A673 (cell line): ENCODE measurements around the gene PPP1R14D. TPM values are rescaled to one million over a fixed set of nuclear protein-coding genes. Genes with fewer than 3 reads are reported as not detected.

ENCODE experiments used
- BruUV-seq: library from RNA; stranded (reverse); fragments of 400-500 nt; replicated peaks from 2 replicates; lab custom pipeline; 2021; lab: Mats Ljungman, UMichigan
- CTCF ChIA-PET: fragments of 300-600 bp; sonication (Branson Sonifier 250); formaldehyde crosslinking; loops from one replicate; lab custom pipeline; 2022; ENCODE audit warnings: antibody characterized with exemption; lab: Charles Lee
- POLR2A ChIA-PET: fragments of 300-600 bp; sonication (Branson Sonifier 250); formaldehyde crosslinking; loops from one replicate; lab custom pipeline; 2022; ENCODE audit warnings: antibody characterized with exemption; ENCODE audit not compliant: low non-redundant PET; lab: Charles Lee
- DNase-seq: peaks from one replicate; pipeline ENCODE4 v3.0.0-alpha.2; 2015; ENCODE audit warnings: low spot score
- H3K27ac ChIP-seq: fragments of 200-600 bp; sonication (generic); 2 replicates; pipeline ENCODE4 v1.5.1; 2016; ENCODE audit warnings: mixed run types, low read depth, mild to moderate bottlenecking, mixed read lengths, antibody characterized with exemption, low read length; ENCODE audit not compliant: poor library complexity, severe bottlenecking
- H3K27me3 ChIP-seq: fragments of 200-600 bp; sonication (generic); replicated peaks from 2 replicates; pipeline ENCODE4 v1.6.1; 2017; ENCODE audit warnings: mixed run types, low read depth, mild to moderate bottlenecking, mixed read lengths, antibody characterized with exemption, low read length; ENCODE audit not compliant: insufficient read depth, poor library complexity
- H3K36me3 ChIP-seq: fragments of 200-600 bp; sonication (generic); 2 replicates; pipeline ENCODE4 v1.6.1; 2016; ENCODE audit warnings: mixed run types, mild to moderate bottlenecking, mixed read lengths, antibody characterized with exemption, low read length; ENCODE audit not compliant: insufficient read depth, poor library complexity, severe bottlenecking
- H3K4me1 ChIP-seq: fragments of 200-600 bp; sonication (generic); 2 replicates; pipeline ENCODE4 v1.6.1; 2017; ENCODE audit warnings: mixed run types, mild to moderate bottlenecking, mixed read lengths, antibody characterized with exemption, low read length; ENCODE audit not compliant: insufficient read depth, poor library complexity, severe bottlenecking
- H3K4me3 ChIP-seq: fragments of 200-600 bp; sonication (generic); 2 replicates; pipeline ENCODE4 v1.5.1; 2016; ENCODE audit warnings: low read depth, mixed run types, mild to moderate bottlenecking, mixed read lengths, low read length; ENCODE audit not compliant: poor library complexity, severe bottlenecking
- H3K9me3 ChIP-seq: fragments of 200-600 bp; sonication (generic); 2 replicates; pipeline ENCODE4 v1.6.1; 2016; ENCODE audit warnings: mixed run types, low read depth, mild to moderate bottlenecking, mixed read lengths, antibody characterized with exemption, low read length; ENCODE audit not compliant: poor library complexity, severe bottlenecking
- CTCF ChIP-seq: fragments of 300-800, 200-600 bp; sonication (generic); conservative IDR thresholded peaks from 2 replicates; pipeline ENCODE4 v1.5.1; 2017; ENCODE audit warnings: low read depth, mild to moderate bottlenecking, antibody characterized with exemption, low read length, moderate library complexity, mixed read lengths
- EZH2 ChIP-seq: fragments of 200-600 bp; sonication (generic); IDR thresholded peaks from 2 replicates; pipeline ENCODE4 v1.6.1; 2017; ENCODE audit warnings: borderline replicate concordance, low read depth, mild to moderate bottlenecking, mixed read lengths, antibody characterized with exemption, low read length; ENCODE audit not compliant: poor library complexity, severe bottlenecking
- intact Hi-C: fragments of 100-400 bp; cut with micrococcal nuclease; formaldehyde crosslinking; loops from one replicate; pipeline ENCODE4 v1.10.0; 2022; ENCODE audit not compliant: unreplicated experiment
- total RNA-seq: library from RNA; stranded (reverse); gene quantifications from 2 replicates; pipeline ENCODE4 v1.2.3, GENCODE V29; 2021

PPP1R14D gene
- total RNA-seq, 1 experiment from 2014 or later = not detected

- Histone ChIP-seq H3K27me3 (no peaks in the 10 kb centered on the region), H3K36me3 (no peaks in the 10 kb centered on the region), H3K9me3 (no peaks in the 10 kb centered on the region), H3K27ac (no peak overlapping the region), H3K4me3 (no peak overlapping the region), H3K4me1 (peaks cover 13% of the 10 kb centered on the region)
- no peak for TF ChIP-seq CTCF
- POLR2A ChIA-PET = no interaction called here
- CTCF ChIA-PET = no interaction called here
- intact Hi-C loops = no loop called here
- no peak for DNase-seq
- no TSS peak for BruUV-seq
These were observed 36.1 kb downstream of the PPP1R14D start for GRCh38 chr15:40792394-40792793.

- TF ChIP-seq CTCF (no peak), EZH2 (no peak)
- intact Hi-C loops = no loop called here
- POLR2A ChIA-PET = no interaction called here
- Histone ChIP-seq H3K27me3 (no peaks in the 10 kb centered on the region), H3K4me1 (peaks cover 19% of the 10 kb centered on the region), H3K9me3 (no peaks in the 10 kb centered on the region), H3K36me3 (no peaks in the 10 kb centered on the region), H3K27ac (no peak overlapping the region), H3K4me3 (no peak overlapping the region)
- CTCF ChIA-PET = no interaction called here
- BruUV-seq = no TSS peak
- no peak for DNase-seq
These were observed 37.8 kb downstream of the PPP1R14D start for GRCh38 chr15:40790718-40791117.

GRCh38 chr15:40789999-40790398 is 38.5 kb downstream of the PPP1R14D start:
- no peak for DNase-seq
- Histone ChIP-seq H3K4me1 (peaks cover 19% of the 10 kb centered on the region), H3K36me3 (no peaks in the 10 kb centered on the region), H3K27me3 (no peaks in the 10 kb centered on the region), H3K9me3 (no peaks in the 10 kb centered on the region), H3K27ac (peak overlapping the region; percentile 15), H3K4me3 (no peak overlapping the region)
- POLR2A ChIA-PET = no interaction called here
- no TSS peak for BruUV-seq
- intact Hi-C loops = no loop called here
- TF ChIP-seq EZH2 (no peak), CTCF (no peak)
- CTCF ChIA-PET = no interaction called here
